ENCODE data around the gene ZNF518B.
"Not testable (repeated sequence)": the region's sequence is repeated elsewhere in the genome, so short reads cannot be mapped to it uniquely, and the experiment has no call there.

ZNF518B gene

GRCh38 chr4:10427680-10428079, 29.5 kb downstream of the ZNF518B start:
- H3K79me1 ChIP-seq (ENCODE audit: low read depth, low read length); H3K4me2 ChIP-seq (ENCODE audit: insufficient read depth, low read length, poor library complexity, severe bottlenecking); H2BK12ac ChIP-seq (ENCODE audit: low read length); H3K9me3 ChIP-seq (replicated peaks in 1 of 2; ENCODE audit: control insufficient read depth in 2 of 2, insufficient read depth in 1 of 2, low read depth in 1 of 2, low read length in 2 of 2); H2BK15ac ChIP-seq (ENCODE audit: low read length); H3K23ac ChIP-seq (ENCODE audit: low read depth, low read length, poor library complexity); H3K4me1 ChIP-seq (ENCODE audit: control insufficient read depth in 2 of 2, insufficient read depth in 1 of 2, low read depth in 1 of 2, low read length in 2 of 2); H4K8ac ChIP-seq (ENCODE audit: low read depth, low read length); H4K91ac ChIP-seq (ENCODE audit: low read depth, low read length, poor library complexity); H2AFZ ChIP-seq (ENCODE audit: low read length); DNase-seq (ENCODE audit: low spot score); H2BK5ac ChIP-seq (ENCODE audit: low read length); H3K4ac ChIP-seq (ENCODE audit: low read length); H3K27ac ChIP-seq (replicated peaks; ENCODE audit: low read length); H3K9ac ChIP-seq (ENCODE audit: low read depth, low read length, poor library complexity); H2BK120ac ChIP-seq (ENCODE audit: low read depth, low read length); H3K4me3 ChIP-seq (ENCODE audit: low read length in 2 of 2); H3K36me3 ChIP-seq (replicated peaks in 1 of 2; ENCODE audit: control insufficient read depth in 2 of 2, insufficient read depth in 2 of 2, low read length in 2 of 2); H2AK5ac ChIP-seq (ENCODE audit: low read depth, low read length); H3K18ac ChIP-seq (ENCODE audit: low read length); H3K27me3 ChIP-seq (ENCODE audit: control insufficient read depth in 3 of 3, insufficient read depth in 3 of 3, low read depth in 1 of 3, low read length in 3 of 3); H3K14ac ChIP-seq (ENCODE audit: low read length): not testable (repeated sequence)
- WGBS, 2 donors (ENCODE audit: extremely low coverage in 2 of 2, insufficient read length in 2 of 2, insufficient replicate concordance in 1 of 2) = no CpG with 5 or more reads among the region's 8 CpGs

GRCh38 chr4:10421344-10422055, 35.7 kb downstream of the ZNF518B start:
- no peak overlapping the region for H2BK15ac ChIP-seq (ENCODE audit: low read length)
- no peak overlapping the region for H2AFZ ChIP-seq (ENCODE audit: low read length)
- no peak overlapping the region for H2BK5ac ChIP-seq (ENCODE audit: low read length)
- no peak overlapping the region for H3K14ac ChIP-seq (ENCODE audit: low read length)
- no peak overlapping the region for H3K18ac ChIP-seq (ENCODE audit: low read length)
- H3K4me2 ChIP-seq (ENCODE audit: insufficient read depth, low read length, poor library complexity, severe bottlenecking) = no peak overlapping the region
- H3K9ac ChIP-seq (ENCODE audit: low read depth, low read length, poor library complexity) = no peak overlapping the region
- no peaks in the 10 kb centered on the region for H3K9me3 ChIP-seq (replicated peaks in 1 of 2; ENCODE audit: control insufficient read depth in 2 of 2, insufficient read depth in 1 of 2, low read depth in 1 of 2, low read length in 2 of 2)
- no peaks in the 10 kb centered on the region for H3K27me3 ChIP-seq (ENCODE audit: control insufficient read depth in 3 of 3, insufficient read depth in 3 of 3, low read depth in 1 of 3, low read length in 3 of 3)
- H2BK12ac ChIP-seq (ENCODE audit: low read length) = no peak overlapping the region
- no peak overlapping the region for H3K4me3 ChIP-seq (ENCODE audit: low read length in 2 of 2)
- H3K4me1 ChIP-seq (ENCODE audit: control insufficient read depth in 2 of 2, insufficient read depth in 1 of 2, low read depth in 1 of 2, low read length in 2 of 2) = no peaks in the 10 kb centered on the region
- no peak overlapping the region for H3K23ac ChIP-seq (ENCODE audit: low read depth, low read length, poor library complexity)
- no peak overlapping the region for H4K91ac ChIP-seq (ENCODE audit: low read depth, low read length, poor library complexity)
- no CpG with 5 or more reads among the region's 3 CpGs for WGBS, 2 donors (ENCODE audit: extremely low coverage in 2 of 2, insufficient read length in 2 of 2, insufficient replicate concordance in 1 of 2)
- no peak overlapping the region for H2AK5ac ChIP-seq (ENCODE audit: low read depth, low read length)
- H4K8ac ChIP-seq (ENCODE audit: low read depth, low read length) = no peak overlapping the region
- no peaks in the 10 kb centered on the region for H3K79me1 ChIP-seq (ENCODE audit: low read depth, low read length)
- no peak overlapping the region for H2BK120ac ChIP-seq (ENCODE audit: low read depth, low read length)
- H3K27ac ChIP-seq (replicated peaks; ENCODE audit: low read length) = no peak overlapping the region
- no peak overlapping the region for H3K4ac ChIP-seq (ENCODE audit: low read length)
- H3K36me3 ChIP-seq (replicated peaks in 1 of 2; ENCODE audit: control insufficient read depth in 2 of 2, insufficient read depth in 2 of 2, low read length in 2 of 2) = no peaks in the 10 kb centered on the region
- DNase-seq (ENCODE audit: low spot score) = no peak

- Histone ChIP-seq H3K4me2 (ENCODE audit: insufficient read depth, low read length, poor library complexity, severe bottlenecking) (no peak overlapping the region), H3K9ac (ENCODE audit: low read depth, low read length, poor library complexity) (no peak overlapping the region), H3K9me3 (replicated peaks in 1 of 2; ENCODE audit: control insufficient read depth in 2 of 2, insufficient read depth in 1 of 2, low read depth in 1 of 2, low read length in 2 of 2) (no peaks in the 10 kb centered on the region), H3K23ac (ENCODE audit: low read depth, low read length, poor library complexity) (no peak overlapping the region), H2AFZ (ENCODE audit: low read length) (no peak overlapping the region), H3K18ac (ENCODE audit: low read length) (no peak overlapping the region), H3K27me3 (ENCODE audit: control insufficient read depth in 3 of 3, insufficient read depth in 3 of 3, low read depth in 1 of 3, low read length in 3 of 3) (no peaks in the 10 kb centered on the region), H3K4me1 (ENCODE audit: control insufficient read depth in 2 of 2, insufficient read depth in 1 of 2, low read depth in 1 of 2, low read length in 2 of 2) (no peaks in the 10 kb centered on the region), H2BK12ac (ENCODE audit: low read length) (no peak overlapping the region), H3K79me1 (ENCODE audit: low read depth, low read length) (no peaks in the 10 kb centered on the region), H3K36me3 (replicated peaks in 1 of 2; ENCODE audit: control insufficient read depth in 2 of 2, insufficient read depth in 2 of 2, low read length in 2 of 2) (no peaks in the 10 kb centered on the region), H3K4me3 (ENCODE audit: low read length in 2 of 2) (no peak overlapping the region), H3K14ac (ENCODE audit: low read length) (no peak overlapping the region), H3K27ac (replicated peaks; ENCODE audit: low read length) (no peak overlapping the region), H2BK120ac (ENCODE audit: low read depth, low read length) (no peak overlapping the region), H2BK15ac (ENCODE audit: low read length) (no peak overlapping the region), H4K8ac (ENCODE audit: low read depth, low read length) (no peak overlapping the region), H4K91ac (ENCODE audit: low read depth, low read length, poor library complexity) (no peak overlapping the region), H2AK5ac (ENCODE audit: low read depth, low read length) (no peak overlapping the region), H3K4ac (ENCODE audit: low read length) (no peak overlapping the region), H2BK5ac (ENCODE audit: low read length) (no peak overlapping the region)
- DNase-seq (ENCODE audit: low spot score) = no peak
- no CpG with 5 or more reads among the region's 6 CpGs for WGBS, 2 donors (ENCODE audit: extremely low coverage in 2 of 2, insufficient read length in 2 of 2, insufficient replicate concordance in 1 of 2)
These were observed 39.5 kb downstream of the ZNF518B start for GRCh38 chr4:10417740-10418139.

DNA sequence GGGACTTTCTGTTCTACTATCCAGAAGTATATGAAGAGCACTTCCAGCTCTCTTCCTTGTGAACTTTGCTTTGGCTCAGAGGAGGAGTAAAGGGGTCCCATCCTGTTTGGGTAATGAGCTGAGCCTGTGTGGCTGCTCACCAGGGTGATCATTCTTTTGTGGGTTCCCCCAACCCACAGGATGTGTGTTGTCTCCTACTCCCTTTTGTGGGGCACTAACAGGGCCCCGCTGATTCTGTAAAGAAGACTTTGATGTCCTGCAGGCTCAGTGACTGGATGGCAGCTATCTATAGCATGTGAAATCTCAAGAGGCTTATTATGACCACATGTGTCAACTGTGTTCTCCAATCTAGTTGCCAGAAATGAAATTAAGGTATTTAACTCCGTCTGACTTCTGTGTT, 40.8 kb downstream of the ZNF518B start:
- Histone ChIP-seq H2BK12ac (ENCODE audit: low read length) (no peak overlapping the region), H2AFZ (ENCODE audit: low read length) (no peak overlapping the region), H3K27ac (replicated peaks; ENCODE audit: low read length) (no peak overlapping the region), H2AK5ac (ENCODE audit: low read depth, low read length) (no peak overlapping the region), H3K4me3 (ENCODE audit: low read length in 2 of 2) (no peak overlapping the region), H3K18ac (ENCODE audit: low read length) (no peak overlapping the region), H3K4me2 (ENCODE audit: insufficient read depth, low read length, poor library complexity, severe bottlenecking) (no peak overlapping the region), H3K27me3 (ENCODE audit: control insufficient read depth in 3 of 3, insufficient read depth in 3 of 3, low read depth in 1 of 3, low read length in 3 of 3) (no peaks in the 10 kb centered on the region), H3K4ac (ENCODE audit: low read length) (no peak overlapping the region), H3K9me3 (replicated peaks in 1 of 2; ENCODE audit: control insufficient read depth in 2 of 2, insufficient read depth in 1 of 2, low read depth in 1 of 2, low read length in 2 of 2) (no peaks in the 10 kb centered on the region), H4K91ac (ENCODE audit: low read depth, low read length, poor library complexity) (peak overlapping the region; percentile 78), H3K14ac (ENCODE audit: low read length) (no peak overlapping the region), H2BK5ac (ENCODE audit: low read length) (no peak overlapping the region), H3K9ac (ENCODE audit: low read depth, low read length, poor library complexity) (no peak overlapping the region), H3K79me1 (ENCODE audit: low read depth, low read length) (no peaks in the 10 kb centered on the region), H2BK15ac (ENCODE audit: low read length) (no peak overlapping the region), H3K36me3 (replicated peaks in 1 of 2; ENCODE audit: control insufficient read depth in 2 of 2, insufficient read depth in 2 of 2, low read length in 2 of 2) (no peaks in the 10 kb centered on the region), H2BK120ac (ENCODE audit: low read depth, low read length) (no peak overlapping the region), H3K23ac (ENCODE audit: low read depth, low read length, poor library complexity) (no peak overlapping the region), H3K4me1 (ENCODE audit: control insufficient read depth in 2 of 2, insufficient read depth in 1 of 2, low read depth in 1 of 2, low read length in 2 of 2) (no peaks in the 10 kb centered on the region), H4K8ac (ENCODE audit: low read depth, low read length) (no peak overlapping the region)
- no CpG with 5 or more reads among the region's 2 CpGs for WGBS, 2 donors (ENCODE audit: extremely low coverage in 2 of 2, insufficient read length in 2 of 2, insufficient replicate concordance in 1 of 2)
- no peak for DNase-seq (ENCODE audit: low spot score)

Data from neuronal stem cell (in vitro differentiated cells).